Mesothelial cell of epicardium (in vitro differentiated cells): Measurements from ENCODE around the gene UVSSA. TPM values are rescaled to one million over a fixed set of nuclear protein-coding genes. Genes with fewer than 3 reads are reported as not detected.

ENCODE experiments used
- DNase-seq, 2 experiments: peaks; one replicate each; pipeline ENCODE4 v3.0.0; 2021; ENCODE audit warnings: low spot score in 2 of 2; ENCODE audit not compliant: unreplicated experiment in 2 of 2
- H3K27ac Mint-ChIP-seq: 2 replicates; pipeline ENCODE4 v1.8.0; 2021; ENCODE audit warnings: mixed read lengths
- H3K27me3 Mint-ChIP-seq: 2 replicates; pipeline ENCODE4 v1.8.0; 2021; ENCODE audit warnings: low read depth, mixed read lengths
- H3K36me3 Mint-ChIP-seq: 2 replicates; pipeline ENCODE4 v1.8.0; 2021; ENCODE audit warnings: mixed read lengths
- H3K4me1 Mint-ChIP-seq: 2 replicates; pipeline ENCODE4 v1.8.0; 2021; ENCODE audit warnings: mixed read lengths
- H3K4me3 Mint-ChIP-seq: 2 replicates; pipeline ENCODE4 v1.8.0; 2021; ENCODE audit warnings: mild to moderate bottlenecking, moderate library complexity, mixed read lengths
- H3K9me3 Mint-ChIP-seq: 2 replicates; pipeline ENCODE4 v1.8.0; 2021; ENCODE audit warnings: mixed read lengths
- total RNA-seq: library from RNA; stranded (reverse); gene quantifications from 3 replicates; pipeline ENCODE4 v1.2.1, GENCODE V29; 2021
- TF ChIP-seq, protein P1 (sequence below): fragments of 200-600 bp; sonication (generic); IDR thresholded peaks from one replicate; pipeline ENCODE4 v1.5.0; 2021; ENCODE audit warnings: antibody characterized with exemption; ENCODE audit not compliant: unreplicated experiment

Gene UVSSA, protein sequence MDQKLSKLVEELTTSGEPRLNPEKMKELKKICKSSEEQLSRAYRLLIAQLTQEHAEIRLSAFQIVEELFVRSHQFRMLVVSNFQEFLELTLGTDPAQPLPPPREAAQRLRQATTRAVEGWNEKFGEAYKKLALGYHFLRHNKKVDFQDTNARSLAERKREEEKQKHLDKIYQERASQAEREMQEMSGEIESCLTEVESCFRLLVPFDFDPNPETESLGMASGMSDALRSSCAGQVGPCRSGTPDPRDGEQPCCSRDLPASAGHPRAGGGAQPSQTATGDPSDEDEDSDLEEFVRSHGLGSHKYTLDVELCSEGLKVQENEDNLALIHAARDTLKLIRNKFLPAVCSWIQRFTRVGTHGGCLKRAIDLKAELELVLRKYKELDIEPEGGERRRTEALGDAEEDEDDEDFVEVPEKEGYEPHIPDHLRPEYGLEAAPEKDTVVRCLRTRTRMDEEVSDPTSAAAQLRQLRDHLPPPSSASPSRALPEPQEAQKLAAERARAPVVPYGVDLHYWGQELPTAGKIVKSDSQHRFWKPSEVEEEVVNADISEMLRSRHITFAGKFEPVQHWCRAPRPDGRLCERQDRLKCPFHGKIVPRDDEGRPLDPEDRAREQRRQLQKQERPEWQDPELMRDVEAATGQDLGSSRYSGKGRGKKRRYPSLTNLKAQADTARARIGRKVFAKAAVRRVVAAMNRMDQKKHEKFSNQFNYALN
- 62.9 to 65.9 TPM (median 63.1 TPM) in 3 replicates for total RNA-seq

DNA sequence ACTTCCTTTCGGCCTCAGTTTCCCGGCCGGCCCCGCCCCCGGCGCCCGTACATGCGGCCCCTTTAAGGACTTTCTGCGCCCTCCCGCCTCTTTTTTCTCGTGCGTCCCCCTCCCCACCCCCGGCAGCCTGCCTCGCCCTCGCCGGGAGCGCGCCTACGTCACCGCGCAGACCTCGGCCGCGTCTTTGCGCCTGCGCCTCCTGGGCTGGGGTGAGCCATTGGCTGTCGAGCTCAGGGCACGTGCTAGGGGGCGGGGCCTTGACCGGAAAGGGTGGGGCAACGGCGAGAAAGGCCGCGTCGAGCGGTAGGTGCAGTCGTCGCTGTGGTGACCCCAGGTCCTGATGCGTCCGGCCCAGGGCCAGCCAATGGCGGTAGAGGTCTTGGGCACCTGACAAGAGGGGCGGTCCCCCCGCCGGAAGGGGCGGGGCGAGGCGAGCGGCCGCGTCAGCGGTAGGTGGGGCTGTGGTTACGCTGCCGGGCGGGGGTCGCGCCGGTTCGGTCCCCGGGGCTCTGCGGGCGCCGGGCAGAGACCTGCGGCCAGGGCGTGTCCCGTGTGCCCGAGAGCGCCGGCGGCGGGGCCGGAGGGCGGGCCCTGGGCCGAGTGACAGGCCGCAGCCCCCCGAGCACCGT is at the start of gene UVSSA:
Gene UVSSA, plus strand, starts transcription at position 428 of the 629 bp plus-strand sequence. CDS start 884 bp downstream, outside the sequence.
- H3K4me1 Mint-ChIP-seq = peaks cover 30% of the 10 kb centered on the region
- peak within 1 kb of the TSS; percentile 96 for H3K27ac Mint-ChIP-seq
- H3K4me3 Mint-ChIP-seq = peak within 1 kb of the TSS; percentile 83
- TF ChIP-seq, protein P1, sequence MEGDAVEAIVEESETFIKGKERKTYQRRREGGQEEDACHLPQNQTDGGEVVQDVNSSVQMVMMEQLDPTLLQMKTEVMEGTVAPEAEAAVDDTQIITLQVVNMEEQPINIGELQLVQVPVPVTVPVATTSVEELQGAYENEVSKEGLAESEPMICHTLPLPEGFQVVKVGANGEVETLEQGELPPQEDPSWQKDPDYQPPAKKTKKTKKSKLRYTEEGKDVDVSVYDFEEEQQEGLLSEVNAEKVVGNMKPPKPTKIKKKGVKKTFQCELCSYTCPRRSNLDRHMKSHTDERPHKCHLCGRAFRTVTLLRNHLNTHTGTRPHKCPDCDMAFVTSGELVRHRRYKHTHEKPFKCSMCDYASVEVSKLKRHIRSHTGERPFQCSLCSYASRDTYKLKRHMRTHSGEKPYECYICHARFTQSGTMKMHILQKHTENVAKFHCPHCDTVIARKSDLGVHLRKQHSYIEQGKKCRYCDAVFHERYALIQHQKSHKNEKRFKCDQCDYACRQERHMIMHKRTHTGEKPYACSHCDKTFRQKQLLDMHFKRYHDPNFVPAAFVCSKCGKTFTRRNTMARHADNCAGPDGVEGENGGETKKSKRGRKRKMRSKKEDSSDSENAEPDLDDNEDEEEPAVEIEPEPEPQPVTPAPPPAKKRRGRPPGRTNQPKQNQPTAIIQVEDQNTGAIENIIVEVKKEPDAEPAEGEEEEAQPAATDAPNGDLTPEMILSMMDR = no peak
- H3K9me3 Mint-ChIP-seq = no peaks in the 10 kb centered on the region
- DNase-seq = peak; percentile 100
- no peaks in the 10 kb centered on the region for H3K27me3 Mint-ChIP-seq
- H3K36me3 Mint-ChIP-seq = peaks cover 15% of the 10 kb centered on the region

DNA sequence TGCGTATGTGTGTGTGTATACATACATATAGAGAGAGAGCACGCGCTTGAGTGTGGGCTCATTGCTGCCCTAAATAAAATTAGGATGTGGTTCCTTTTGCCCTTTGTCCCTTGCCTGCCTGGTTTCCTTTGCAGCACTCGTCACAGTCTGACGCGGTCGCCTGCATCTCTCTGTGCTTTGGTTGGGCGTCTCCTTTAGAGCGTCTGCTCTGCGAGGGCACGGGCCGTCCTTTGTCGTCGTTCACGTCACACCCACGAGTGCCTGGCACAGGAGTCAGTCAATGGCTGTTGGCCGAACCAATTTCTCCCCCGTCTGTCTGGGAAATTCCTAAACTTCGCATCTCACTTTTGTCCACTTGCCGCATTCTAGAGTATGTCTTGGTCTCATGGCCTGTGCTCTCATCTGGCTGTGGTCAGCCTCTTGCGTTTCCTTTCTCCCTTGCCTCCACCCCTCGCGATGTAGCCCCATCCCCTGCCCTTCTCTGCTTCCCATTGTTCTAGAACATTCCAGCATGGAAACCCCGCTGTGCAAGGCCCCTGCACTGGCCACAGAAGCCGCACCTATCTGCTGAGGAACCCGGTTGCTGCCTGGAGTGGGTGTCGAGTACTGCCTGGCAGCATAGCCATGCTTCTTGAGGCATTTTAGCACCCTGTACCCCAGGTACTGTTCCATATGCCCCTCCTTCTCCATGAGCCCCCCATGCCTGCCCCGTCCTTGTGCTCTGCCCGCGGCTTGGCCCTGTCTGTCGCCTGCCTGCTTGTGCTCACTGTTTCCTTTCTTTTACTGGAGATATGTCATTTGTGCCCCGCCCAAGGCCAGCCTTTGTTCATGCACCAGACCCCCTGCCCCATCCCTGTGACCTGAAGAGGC is 49.3 kb upstream of the UVSSA start:
- DNase-seq = no peak
- no peaks in the 10 kb centered on the region for H3K9me3 Mint-ChIP-seq
- no peaks in the 10 kb centered on the region for H3K27me3 Mint-ChIP-seq
- H3K27ac Mint-ChIP-seq = peak overlapping the region; percentile 31
- TF ChIP-seq, protein P1 = no peak
- H3K4me3 Mint-ChIP-seq = no peak overlapping the region
- peaks cover 14% of the 10 kb centered on the region for H3K4me1 Mint-ChIP-seq
- peaks cover 17% of the 10 kb centered on the region for H3K36me3 Mint-ChIP-seq

DNA sequence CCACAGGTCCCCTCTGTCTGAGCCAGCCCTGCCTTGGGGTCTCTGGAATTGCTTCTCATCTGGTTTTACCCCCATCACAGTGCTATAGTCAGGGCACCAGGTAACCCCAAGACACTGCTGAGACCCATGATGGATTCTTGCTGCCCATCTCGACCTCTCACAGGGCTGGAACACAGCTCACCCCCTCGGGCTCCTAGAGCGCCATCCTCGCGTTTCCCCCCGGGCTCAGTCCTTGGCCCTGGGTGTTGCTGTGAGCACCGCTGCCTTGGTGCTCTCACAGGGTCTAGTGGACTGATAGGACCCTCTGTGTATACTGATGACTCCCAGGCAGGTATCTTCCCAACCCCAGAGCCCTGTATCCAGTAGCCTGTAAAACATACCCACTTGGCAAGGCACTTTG is 48.5 kb upstream of the UVSSA start:
- H3K36me3 Mint-ChIP-seq = peaks cover 20% of the 10 kb centered on the region
- TF ChIP-seq, protein P1 = no peak
- H3K27me3 Mint-ChIP-seq = no peaks in the 10 kb centered on the region
- no peaks in the 10 kb centered on the region for H3K9me3 Mint-ChIP-seq
- H3K27ac Mint-ChIP-seq = no peak overlapping the region
- peaks cover 14% of the 10 kb centered on the region for H3K4me1 Mint-ChIP-seq
- no peak overlapping the region for H3K4me3 Mint-ChIP-seq
- no peak for DNase-seq

DNA sequence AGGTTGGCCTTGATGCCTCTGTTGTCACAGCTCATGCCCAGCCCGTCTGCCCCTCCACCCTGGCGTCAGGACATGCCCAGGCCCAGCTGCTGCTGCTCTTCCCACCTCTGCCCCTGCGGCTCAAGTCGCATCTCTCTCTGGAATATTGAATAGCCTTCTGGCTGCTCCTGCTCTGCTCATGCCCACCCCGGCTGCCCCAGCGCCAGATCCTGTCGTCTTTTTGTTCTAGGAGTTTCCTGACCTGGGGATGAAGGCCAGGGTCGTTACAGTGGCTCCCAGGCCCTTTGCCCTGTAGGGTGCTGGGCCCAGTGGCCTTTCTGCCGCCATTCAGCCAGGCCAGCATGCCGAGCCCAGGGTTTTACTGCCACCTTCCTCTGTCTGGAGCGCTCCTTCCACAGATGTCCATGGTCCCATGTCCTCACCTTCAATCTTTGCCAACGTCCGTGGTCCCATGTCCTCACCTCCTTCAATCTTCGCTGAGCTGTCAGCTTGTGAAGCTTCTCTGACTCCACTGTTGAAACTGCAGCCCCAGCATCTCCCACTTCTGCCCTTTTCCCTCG is 47.6 kb upstream of the UVSSA start:
- Mint-ChIP-seq H3K36me3 (peaks cover 21% of the 10 kb centered on the region), H3K9me3 (no peaks in the 10 kb centered on the region), H3K4me1 (peaks cover 14% of the 10 kb centered on the region), H3K4me3 (no peak overlapping the region), H3K27ac (no peak overlapping the region), H3K27me3 (no peaks in the 10 kb centered on the region)
- no peak for DNase-seq
- TF ChIP-seq, protein P1 = no peak
